Endodermal cell (in vitro differentiated cells): ENCODE data around the gene PRDX1. TPM values are rescaled to one million over a fixed set of nuclear protein-coding genes. Genes with fewer than 3 reads are reported as not detected.

Experiments
- DNase-seq: peaks from one replicate; pipeline ENCODE4 v3.0.0-alpha.2; 2017
- H3K27ac ChIP-seq: 2 replicates; pipeline ENCODE4 v1.5.1; 2013; ENCODE audit warnings: mild to moderate bottlenecking, low read depth, low read length, moderate library complexity
- H3K27me3 ChIP-seq: 2 replicates; pipeline ENCODE4 v1.6.1; 2013; ENCODE audit warnings: mild to moderate bottlenecking, low read length, moderate library complexity; ENCODE audit not compliant: insufficient read depth, control insufficient read depth, poor library complexity, severe bottlenecking
- H3K36me3 ChIP-seq: 2 replicates; pipeline ENCODE4 v1.7.0; 2013; ENCODE audit warnings: mild to moderate bottlenecking, low read length, moderate library complexity; ENCODE audit not compliant: control insufficient read depth, insufficient read depth
- H3K4me1 ChIP-seq: one replicate; pipeline ENCODE4 v1.7.0; 2013; ENCODE audit warnings: low read length; ENCODE audit not compliant: control insufficient read depth, insufficient read depth
- H3K4me3 ChIP-seq: 2 replicates; pipeline ENCODE4 v1.5.1; 2013; ENCODE audit warnings: mild to moderate bottlenecking, low read length, moderate library complexity
- H3K9ac ChIP-seq: 2 replicates; pipeline ENCODE4 v1.6.1; 2013; ENCODE audit warnings: mild to moderate bottlenecking, low read length, moderate library complexity; ENCODE audit not compliant: poor library complexity, severe bottlenecking; ENCODE audit errors: extremely low read depth
- H3K9me3 ChIP-seq: 2 replicates; pipeline ENCODE4 v1.6.1; 2013; ENCODE audit warnings: mild to moderate bottlenecking, low read length, moderate library complexity; ENCODE audit not compliant: control insufficient read depth
- H3K27ac Mint-ChIP-seq: 2 replicates; pipeline ENCODE4 v1.8.0; 2020; ENCODE audit warnings: mixed read lengths
- H3K27me3 Mint-ChIP-seq: 2 replicates; pipeline ENCODE4 v1.8.0; 2021; ENCODE audit warnings: mild to moderate bottlenecking, mixed read lengths; ENCODE audit not compliant: insufficient read depth
- H3K36me3 Mint-ChIP-seq: 2 replicates; pipeline ENCODE4 v1.8.0; 2020; ENCODE audit warnings: low read depth, mixed read lengths
- H3K4me1 Mint-ChIP-seq: 2 replicates; pipeline ENCODE4 v1.8.0; 2020; ENCODE audit warnings: mixed read lengths
- H3K4me3 Mint-ChIP-seq: 2 replicates; pipeline ENCODE4 v1.8.0; 2020; ENCODE audit warnings: mild to moderate bottlenecking, moderate library complexity, mixed read lengths
- H3K9me3 Mint-ChIP-seq: 2 replicates; pipeline ENCODE4 v1.8.0; 2020; ENCODE audit warnings: mild to moderate bottlenecking, mixed read lengths
- CTCF ChIP-seq: fragments of 200-600 bp; sonication (generic); conservative IDR thresholded peaks from 2 replicates; pipeline ENCODE4 v1.5.0; 2021; ENCODE audit warnings: antibody characterized with exemption, mild to moderate bottlenecking
- WGBS, 2 experiments: methylation state at CpG; one replicate each; pipeline versions ENCODE4 v1.1.5 to v1.1.7; 2013; ENCODE audit warnings: missing lambda C conversion rate in 2 of 2, mixed read lengths in 1 of 2; ENCODE audit not compliant: insufficient coverage in 1 of 2, insufficient read length in 1 of 2; 5-methylcytosine and 5-hydroxymethylcytosine counted together
- total RNA-seq, 2 donors: library from RNA; stranded (reverse); fragmentation: NEBNext Ultra II Directional in 1 of 2; extraction: Animal tissue kit (Norgen Biotek cat#: 25700) in 1 of 2; gene quantifications; 2 replicates in 1 of 2; 3 replicates in 1 of 2; pipeline ENCODE4 v1.2.1, GENCODE V29; 2021

The PRDX1 gene
- total RNA-seq, 2 donors from 2014 or later = 872 to 949 TPM

DNA sequence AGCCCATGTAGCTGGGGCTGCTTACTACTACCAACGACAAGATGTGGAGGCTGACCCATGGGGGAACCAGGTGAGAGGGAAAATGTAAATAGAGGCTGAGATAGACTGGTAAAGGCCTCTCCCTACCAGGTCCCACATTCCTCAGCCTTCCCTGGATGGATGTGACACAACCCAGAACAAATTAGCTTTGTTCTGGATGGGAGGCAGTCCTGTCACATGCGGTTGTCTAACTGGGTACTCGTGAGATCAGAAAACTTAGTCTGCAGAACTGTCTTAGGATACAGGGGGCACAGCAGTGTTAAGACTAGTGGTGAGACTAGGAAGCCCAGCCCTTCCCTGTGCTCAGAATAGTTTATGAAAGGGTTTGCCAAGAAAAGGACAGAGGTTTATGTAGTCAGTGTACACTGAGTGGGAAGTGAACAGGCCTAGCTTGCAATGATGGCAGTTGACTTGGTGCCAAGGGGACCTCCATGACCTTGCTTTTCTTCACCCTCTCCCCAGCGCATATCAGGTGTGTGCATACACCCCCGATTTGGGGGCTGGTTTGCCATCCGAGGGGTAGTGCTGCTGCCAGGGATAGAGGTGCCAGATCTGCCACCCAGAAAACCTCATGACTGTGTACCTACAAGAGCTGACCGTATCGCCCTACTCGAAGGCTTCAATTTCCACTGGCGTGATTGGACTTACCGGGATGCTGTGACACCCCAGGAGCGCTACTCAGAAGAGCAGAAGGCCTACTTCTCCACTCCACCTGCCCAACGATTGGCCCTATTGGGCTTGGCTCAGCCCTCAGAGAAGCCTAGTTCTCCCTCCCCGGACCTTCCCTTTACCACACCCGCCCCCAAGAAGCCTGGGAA, 13.2 kb downstream of the PRDX1 start:
- peak overlapping the region; percentile 48 for H3K27ac Mint-ChIP-seq
- Histone ChIP-seq H3K27me3 (no peaks in the 10 kb centered on the region), H3K36me3 (peaks cover 53% of the 10 kb centered on the region), H3K27ac (peak overlapping the region; percentile 18), H3K9ac (no peak overlapping the region), H3K4me3 (no peak overlapping the region), H3K4me1 (peaks cover 3% of the 10 kb centered on the region), H3K9me3 (no peaks in the 10 kb centered on the region)
- no peaks in the 10 kb centered on the region for H3K9me3 Mint-ChIP-seq
- H3K4me1 Mint-ChIP-seq = peaks cover 7% of the 10 kb centered on the region
- H3K4me3 Mint-ChIP-seq = no peak overlapping the region
- peak; percentile 65 for DNase-seq
- H3K27me3 Mint-ChIP-seq = no peaks in the 10 kb centered on the region
- peak; percentile 57 for TF ChIP-seq CTCF
- peaks cover 42% of the 10 kb centered on the region for H3K36me3 Mint-ChIP-seq
- 94 to 97% methylated on average over 7 to 15 of the region's 15 CpGs for WGBS, 2 experiments

- H3K9ac ChIP-seq = no peak overlapping the region
- no peaks in the 10 kb centered on the region for H3K4me1 ChIP-seq
- H3K36me3 ChIP-seq = peaks cover 48% of the 10 kb centered on the region
- TF ChIP-seq CTCF = no peak
- Mint-ChIP-seq H3K9me3 (no peaks in the 10 kb centered on the region), H3K27ac (peak overlapping the region; percentile 3), H3K27me3 (no peaks in the 10 kb centered on the region), H3K36me3 (peaks cover 38% of the 10 kb centered on the region), H3K4me1 (peaks cover 2% of the 10 kb centered on the region), H3K4me3 (no peak overlapping the region)
- H3K9me3 ChIP-seq = no peaks in the 10 kb centered on the region
- peak overlapping the region; percentile 18 for H3K27ac ChIP-seq
- no peak for DNase-seq
- H3K27me3 ChIP-seq = no peaks in the 10 kb centered on the region
- 96 to 100% methylated on average over 4 of the region's 4 CpGs for WGBS, 2 experiments
- no peak overlapping the region for H3K4me3 ChIP-seq
Measured at GRCh38 chr1:45507893-45508292, 13.8 kb downstream of the PRDX1 start.

DNA sequence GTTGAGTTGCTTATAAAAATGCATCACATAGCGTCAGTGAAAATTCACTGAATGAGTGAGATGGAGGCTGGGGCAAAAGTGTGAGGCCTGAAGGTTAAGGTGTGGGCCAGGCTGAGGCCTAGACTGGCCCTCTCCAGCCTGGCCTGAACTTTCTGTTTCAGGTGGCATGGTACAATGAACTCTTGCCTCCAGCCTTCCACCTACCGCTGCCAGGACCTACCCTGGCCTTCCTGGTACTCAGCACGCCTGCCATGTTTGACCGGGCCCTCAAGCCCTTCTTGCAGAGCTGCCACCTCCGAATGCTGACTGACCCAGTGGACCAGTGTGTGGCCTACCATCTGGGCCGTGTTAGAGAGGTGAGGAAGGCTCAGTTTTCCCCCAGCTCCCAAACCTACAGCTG, 14.5 kb downstream of the PRDX1 start:
- no peak for DNase-seq
- no peak overlapping the region for H3K4me3 Mint-ChIP-seq
- Histone ChIP-seq H3K36me3 (peaks cover 41% of the 10 kb centered on the region), H3K27me3 (no peaks in the 10 kb centered on the region), H3K4me3 (no peak overlapping the region), H3K4me1 (no peaks in the 10 kb centered on the region), H3K27ac (no peak overlapping the region), H3K9ac (no peak overlapping the region), H3K9me3 (no peaks in the 10 kb centered on the region)
- peak overlapping the region; percentile 3 for H3K27ac Mint-ChIP-seq
- no peaks in the 10 kb centered on the region for H3K27me3 Mint-ChIP-seq
- 80 to 93% methylated on average over 3 to 6 of the region's 6 CpGs for WGBS, 2 experiments
- no peaks in the 10 kb centered on the region for H3K4me1 Mint-ChIP-seq
- H3K36me3 Mint-ChIP-seq = peaks cover 34% of the 10 kb centered on the region
- TF ChIP-seq CTCF = no peak
- H3K9me3 Mint-ChIP-seq = no peaks in the 10 kb centered on the region
